ENCODE measurements around the gene TTC7B.

- no peak for TF ChIP-seq POLR2A (IDR thresholded peaks at IDR 0.05)
- no peak for TF ChIP-seq CTCF (IDR thresholded peaks at IDR 0.05)
These were observed 294.2 kb downstream of the TTC7B start for GRCh38 chr14:90521930-90522483.

Measured in esophagus squamous epithelium (tissue), 4 donors.